Natural killer cell (primary cell): Measurements from ENCODE around the gene TRIAP1. TPM values are rescaled to one million over a fixed set of nuclear protein-coding genes. Genes with fewer than 3 reads are reported as not detected.

Source experiments
- ATAC-seq, 3 donors: fragments of 150-1000 bp in 2 of 3; fragments of 200-7000 bp in 1 of 3; cut with Tn5 transposase; 1 replicate in 1 of 3; 2 replicates in 2 of 3; pipeline ENCODE4 v1.10.0; 2021; ENCODE audit warnings: mild to moderate bottlenecking in 2 of 3, moderate library complexity in 2 of 3
- DNase-seq, 2 donors: peaks; one replicate each; pipeline versions ENCODE4 v3.0.0 to v3.0.0-alpha.2; 2013 to 2021; ENCODE audit warnings: mixed read lengths in 1 of 2
- H3K27ac ChIP-seq: one replicate; pipeline ENCODE4 v1.5.1; 2013; ENCODE audit warnings: mild to moderate bottlenecking, low read length
- H3K27me3 ChIP-seq: one replicate; pipeline ENCODE4 v1.6.1; 2013; ENCODE audit warnings: low read length; ENCODE audit not compliant: control insufficient read depth, insufficient read depth
- H3K36me3 ChIP-seq: one replicate; pipeline ENCODE4 v1.6.1; 2013; ENCODE audit warnings: low read length; ENCODE audit not compliant: control insufficient read depth, insufficient read depth
- H3K4me1 ChIP-seq: one replicate; pipeline ENCODE4 v1.6.1; 2013; ENCODE audit warnings: low read length; ENCODE audit not compliant: control insufficient read depth, insufficient read depth
- H3K4me3 ChIP-seq: one replicate; pipeline ENCODE4 v1.5.1; 2013; ENCODE audit warnings: low read length
- H3K9me3 ChIP-seq: one replicate; pipeline ENCODE4 v1.6.1; 2013; ENCODE audit warnings: low read length; ENCODE audit not compliant: control insufficient read depth, insufficient read depth
- H3K27ac Mint-ChIP-seq, 2 donors: one replicate each; pipeline ENCODE4 v1.8.0; 2022; ENCODE audit warnings: mild to moderate bottlenecking in 2 of 2, mixed read lengths in 2 of 2, moderate library complexity in 1 of 2
- H3K27me3 Mint-ChIP-seq, 2 donors: one replicate each; pipeline ENCODE4 v1.8.0; 2022; ENCODE audit warnings: low read depth in 2 of 2, mixed read lengths in 2 of 2
- H3K36me3 Mint-ChIP-seq: one replicate; pipeline ENCODE4 v1.8.0; 2022; ENCODE audit warnings: mixed read lengths
- H3K4me1 Mint-ChIP-seq, 2 donors: one replicate each; pipeline ENCODE4 v1.8.0; 2022; ENCODE audit warnings: mixed read lengths in 2 of 2
- H3K4me3 Mint-ChIP-seq: one replicate; pipeline ENCODE4 v1.8.0; 2022; ENCODE audit warnings: mild to moderate bottlenecking, moderate library complexity, mixed read lengths
- H3K9me3 Mint-ChIP-seq, 2 donors: one replicate each; pipeline ENCODE4 v1.8.0; 2022; ENCODE audit warnings: mixed read lengths in 2 of 2
- WGBS: methylation state at CpG from one replicate; pipeline ENCODE4 v1.1.7; 2013; ENCODE audit warnings: missing lambda C conversion rate; ENCODE audit not compliant: insufficient coverage; 5-methylcytosine and 5-hydroxymethylcytosine counted together
- intact Hi-C: fragments of 100-400 bp; cut with micrococcal nuclease; formaldehyde crosslinking; loops from one replicate; pipeline ENCODE4 v1.14.2; 2022
- total RNA-seq, 4 donors: library from RNA; stranded (reverse); fragments of 120-200 nt in 1 of 4; gene quantifications; one replicate each; pipeline versions ENCODE4 v1.2.3 to v1.2.4, GENCODE V29; 2013 to 2022
- TF ChIP-seq, protein P1 (sequence below): fragments of 200-600 bp; IDR thresholded peaks from one replicate; pipeline ENCODE4 v1.8.0; 2022; ENCODE audit warnings: antibody characterized with exemption

The TRIAP1 gene
- total RNA-seq, 3 donors from 2014 or later (not counting 1 experiment from before 2014, with no cell fraction given) = 21.3 to 25.8 (median 24.2) TPM

DNA sequence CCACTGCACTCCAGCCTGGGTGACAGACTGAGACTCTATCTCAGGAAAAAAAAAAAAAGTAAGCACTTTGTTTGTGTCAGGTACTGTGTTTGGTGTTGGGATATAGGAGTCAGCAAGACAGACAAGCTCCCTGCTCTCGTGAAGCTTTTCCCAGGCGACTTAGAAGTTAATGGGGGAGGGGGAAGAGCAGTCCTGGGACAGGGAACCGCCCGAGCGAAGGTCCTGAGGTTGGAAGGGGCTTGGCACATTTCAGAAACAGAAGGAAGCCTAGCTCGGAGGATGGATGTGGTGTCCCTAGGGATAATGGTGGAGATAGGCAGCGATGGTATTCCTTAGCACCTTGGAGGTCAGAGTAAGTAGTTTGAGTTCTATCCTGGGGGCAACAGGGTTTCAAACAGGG is 16.8 kb downstream of the TRIAP1 start:
- intact Hi-C loops = no loop called here
- Mint-ChIP-seq H3K36me3 (no peaks in the 10 kb centered on the region), H3K4me1 (peaks cover 4 to 5% of the 10 kb centered on the region in 2 donors), H3K4me3 (no peak overlapping the region), H3K27me3 (peaks cover 9 to 11% of the 10 kb centered on the region in 2 donors), H3K9me3 (no peaks in the 10 kb centered on the region), H3K27ac (peak overlapping the region in 1 of 2 donors; percentile 51)
- TF ChIP-seq, protein P1, sequence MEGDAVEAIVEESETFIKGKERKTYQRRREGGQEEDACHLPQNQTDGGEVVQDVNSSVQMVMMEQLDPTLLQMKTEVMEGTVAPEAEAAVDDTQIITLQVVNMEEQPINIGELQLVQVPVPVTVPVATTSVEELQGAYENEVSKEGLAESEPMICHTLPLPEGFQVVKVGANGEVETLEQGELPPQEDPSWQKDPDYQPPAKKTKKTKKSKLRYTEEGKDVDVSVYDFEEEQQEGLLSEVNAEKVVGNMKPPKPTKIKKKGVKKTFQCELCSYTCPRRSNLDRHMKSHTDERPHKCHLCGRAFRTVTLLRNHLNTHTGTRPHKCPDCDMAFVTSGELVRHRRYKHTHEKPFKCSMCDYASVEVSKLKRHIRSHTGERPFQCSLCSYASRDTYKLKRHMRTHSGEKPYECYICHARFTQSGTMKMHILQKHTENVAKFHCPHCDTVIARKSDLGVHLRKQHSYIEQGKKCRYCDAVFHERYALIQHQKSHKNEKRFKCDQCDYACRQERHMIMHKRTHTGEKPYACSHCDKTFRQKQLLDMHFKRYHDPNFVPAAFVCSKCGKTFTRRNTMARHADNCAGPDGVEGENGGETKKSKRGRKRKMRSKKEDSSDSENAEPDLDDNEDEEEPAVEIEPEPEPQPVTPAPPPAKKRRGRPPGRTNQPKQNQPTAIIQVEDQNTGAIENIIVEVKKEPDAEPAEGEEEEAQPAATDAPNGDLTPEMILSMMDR = no peak
- ATAC-seq (no peak), DNase-seq (no peak)
- WGBS = 89% methylated on average over 7 of the region's 7 CpGs
- H3K9me3 ChIP-seq = no peaks in the 10 kb centered on the region
- H3K36me3 ChIP-seq = no peaks in the 10 kb centered on the region
- H3K4me3 ChIP-seq = no peak overlapping the region
- H3K27me3 ChIP-seq = no peaks in the 10 kb centered on the region
- no peaks in the 10 kb centered on the region for H3K4me1 ChIP-seq
- no peak overlapping the region for H3K27ac ChIP-seq

DNA sequence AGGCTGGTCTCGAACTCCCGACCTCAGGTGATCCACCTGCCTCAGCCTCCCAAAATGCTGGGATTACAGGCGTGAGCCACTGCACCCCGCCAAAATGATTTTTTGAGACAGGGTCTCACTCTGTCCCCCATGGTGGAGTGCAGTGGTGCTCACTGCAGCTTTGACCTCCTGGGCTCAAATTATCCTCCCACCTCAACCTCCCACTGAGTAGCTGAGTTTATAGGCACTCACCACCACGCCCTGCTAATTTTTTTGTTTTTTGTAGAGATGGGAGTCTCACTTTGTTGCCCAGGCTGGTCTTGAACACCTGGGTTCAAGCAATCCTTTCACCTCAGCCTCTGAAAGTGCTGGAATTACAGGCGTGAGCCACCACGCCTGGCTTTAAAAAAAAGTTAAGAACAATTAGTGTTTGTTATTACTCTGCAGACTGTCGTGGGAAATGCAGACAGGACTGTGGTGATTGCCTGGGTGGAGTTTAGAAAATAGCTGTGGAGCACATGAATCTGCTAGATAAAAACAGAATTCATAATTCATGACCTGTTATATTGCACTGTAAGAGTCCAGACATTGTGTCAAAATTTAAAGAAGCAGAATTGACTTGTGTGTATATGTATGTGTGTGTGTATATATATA is 17.5 kb downstream of the TRIAP1 start:
- TF ChIP-seq, protein P1 = no peak
- ATAC-seq (no peak), DNase-seq (no peak)
- H3K27me3 ChIP-seq = no peaks in the 10 kb centered on the region
- 68% methylated on average over 7 of the region's 8 CpGs for WGBS
- H3K4me1 Mint-ChIP-seq = peaks cover 4 to 5% of the 10 kb centered on the region in 2 donors
- H3K36me3 ChIP-seq = no peaks in the 10 kb centered on the region
- H3K4me3 ChIP-seq = no peak overlapping the region
- no peaks in the 10 kb centered on the region for H3K9me3 Mint-ChIP-seq
- H3K27ac ChIP-seq = no peak overlapping the region
- H3K9me3 ChIP-seq = no peaks in the 10 kb centered on the region
- no peaks in the 10 kb centered on the region for H3K36me3 Mint-ChIP-seq
- H3K27me3 Mint-ChIP-seq = peaks cover 9 to 11% of the 10 kb centered on the region in 2 donors
- H3K27ac Mint-ChIP-seq = no peak overlapping the region
- H3K4me1 ChIP-seq = no peaks in the 10 kb centered on the region
- intact Hi-C loops = no loop called here
- no peak overlapping the region for H3K4me3 Mint-ChIP-seq

DNA sequence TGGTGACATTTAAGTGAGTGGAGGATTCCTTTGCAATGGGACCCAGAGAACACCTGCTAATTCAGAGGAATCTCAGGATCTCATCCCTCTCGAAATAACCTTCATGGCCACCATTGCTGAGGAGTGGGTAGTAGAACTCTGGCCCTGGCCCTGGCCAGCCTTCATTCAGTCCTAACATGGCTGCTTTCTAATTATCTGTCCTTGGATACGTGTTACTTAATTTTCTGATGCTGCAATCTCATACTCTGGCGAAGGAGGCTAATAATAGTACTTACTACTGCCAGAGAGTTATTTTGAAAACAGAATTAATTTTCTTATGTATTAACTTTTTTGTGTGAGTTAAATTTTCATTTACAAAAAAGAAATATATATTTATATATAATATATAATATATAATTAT is 20.4 kb downstream of the TRIAP1 start:
- H3K27ac Mint-ChIP-seq = no peak overlapping the region
- H3K9me3 Mint-ChIP-seq = no peaks in the 10 kb centered on the region
- ATAC-seq (no peak), DNase-seq (no peak)
- no peaks in the 10 kb centered on the region for H3K27me3 ChIP-seq
- H3K9me3 ChIP-seq = no peaks in the 10 kb centered on the region
- no peaks in the 10 kb centered on the region for H3K4me1 ChIP-seq
- intact Hi-C loops = no loop called here
- no peak overlapping the region for H3K27ac ChIP-seq
- TF ChIP-seq, protein P1 = no peak
- no peaks in the 10 kb centered on the region for H3K36me3 Mint-ChIP-seq
- H3K4me3 Mint-ChIP-seq = no peak overlapping the region
- H3K4me3 ChIP-seq = no peak overlapping the region
- peaks cover 9 to 11% of the 10 kb centered on the region in 2 donors for H3K27me3 Mint-ChIP-seq
- WGBS = 89% methylated on average over 2 of the region's 3 CpGs
- no peaks in the 10 kb centered on the region for H3K36me3 ChIP-seq
- H3K4me1 Mint-ChIP-seq = peaks cover 4 to 5% of the 10 kb centered on the region in 2 donors
